Chondrocyte (in vitro differentiated cells): ENCODE results near the gene FBXW8. TPM values are rescaled to one million over a fixed set of nuclear protein-coding genes. Genes with fewer than 3 reads are reported as not detected.

ENCODE experiments used
- DNase-seq: peaks from one replicate; pipeline ENCODE4 v3.0.0; 2021; ENCODE audit warnings: mixed read lengths, low spot score
- H3K27ac Mint-ChIP-seq: one replicate; pipeline ENCODE4 v1.8.0; 2021; ENCODE audit warnings: mild to moderate bottlenecking, moderate library complexity, mixed read lengths; ENCODE audit not compliant: unreplicated experiment
- H3K27me3 Mint-ChIP-seq: 2 replicates; pipeline ENCODE4 v1.8.0; 2021; ENCODE audit warnings: low read depth, mixed read lengths
- H3K36me3 Mint-ChIP-seq: 2 replicates; pipeline ENCODE4 v1.8.0; 2021; ENCODE audit warnings: low read depth, mixed read lengths
- H3K4me1 Mint-ChIP-seq: 2 replicates; pipeline ENCODE4 v1.8.0; 2021; ENCODE audit warnings: low read depth, mild to moderate bottlenecking, mixed read lengths
- H3K4me3 Mint-ChIP-seq: one replicate; pipeline ENCODE4 v1.8.0; 2021; ENCODE audit warnings: mild to moderate bottlenecking, moderate library complexity, mixed read lengths; ENCODE audit not compliant: unreplicated experiment
- H3K9me3 Mint-ChIP-seq: 2 replicates; pipeline ENCODE4 v1.8.0; 2021; ENCODE audit warnings: low read depth, mixed read lengths
- CTCF ChIP-seq: fragments of 200-600 bp; sonication (generic); IDR thresholded peaks from 2 replicates; pipeline ENCODE4 v1.5.0; 2021; ENCODE audit warnings: antibody characterized with exemption, mild to moderate bottlenecking, moderate library complexity
- total RNA-seq: library from RNA; stranded (reverse); gene quantifications from 3 replicates; pipeline ENCODE4 v1.2.1, GENCODE V29; 2021

FBXW8 gene
- total RNA-seq, 1 donor from 2014 or later: 30.3 TPM

- no peak for DNase-seq
- peaks cover 16% of the 10 kb centered on the region for H3K4me1 Mint-ChIP-seq
- no peaks in the 10 kb centered on the region for H3K27me3 Mint-ChIP-seq
- no peaks in the 10 kb centered on the region for H3K9me3 Mint-ChIP-seq
- H3K36me3 Mint-ChIP-seq: peaks cover 34% of the 10 kb centered on the region
- no peak overlapping the region for H3K4me3 Mint-ChIP-seq
- TF ChIP-seq CTCF: no peak
- H3K27ac Mint-ChIP-seq: no peak overlapping the region
Measured at GRCh38 chr12:116968986-116969385, 58.2 kb downstream of the FBXW8 start.

GRCh38 chr12:116969615-116970585, 59.1 kb downstream of the FBXW8 start:
- Mint-ChIP-seq H3K36me3 (peaks cover 33% of the 10 kb centered on the region), H3K4me1 (peaks cover 19% of the 10 kb centered on the region), H3K4me3 (no peak overlapping the region), H3K27me3 (no peaks in the 10 kb centered on the region), H3K9me3 (no peaks in the 10 kb centered on the region), H3K27ac (no peak overlapping the region)
- no peak for TF ChIP-seq CTCF
- no peak for DNase-seq

GRCh38 chr12:116971222-116971621, 60.5 kb downstream of the FBXW8 start:
- H3K36me3 Mint-ChIP-seq: peaks cover 29% of the 10 kb centered on the region
- H3K4me1 Mint-ChIP-seq: peaks cover 33% of the 10 kb centered on the region
- no peak for DNase-seq
- peak overlapping the region; percentile 4 for H3K27ac Mint-ChIP-seq
- H3K27me3 Mint-ChIP-seq: no peaks in the 10 kb centered on the region
- H3K9me3 Mint-ChIP-seq: no peaks in the 10 kb centered on the region
- TF ChIP-seq CTCF: no peak
- no peak overlapping the region for H3K4me3 Mint-ChIP-seq

- TF ChIP-seq CTCF: no peak
- Mint-ChIP-seq H3K9me3 (no peaks in the 10 kb centered on the region), H3K27ac (peak overlapping the region; percentile 81), H3K4me1 (peaks cover 52% of the 10 kb centered on the region), H3K36me3 (peaks cover 21% of the 10 kb centered on the region), H3K4me3 (no peak overlapping the region), H3K27me3 (no peaks in the 10 kb centered on the region)
- DNase-seq: no peak
Measured at GRCh38 chr12:116975779-116976393, 65.1 kb downstream of the FBXW8 start.
